CD14-positive monocyte (primary cell): Measurements from ENCODE around the gene CTDP1. TPM values are rescaled to one million over a fixed set of nuclear protein-coding genes. Genes with fewer than 3 reads are reported as not detected.

Experiments
- DNase-seq, 3 donors: peaks; one replicate each; pipeline ENCODE4 v3.0.0-alpha.2; 2011 to 2022
- H2AFZ ChIP-seq: 2 replicates; pipeline ENCODE4 v1.6.0; 2012; ENCODE audit warnings: mild to moderate bottlenecking, low read depth, low read length, inconsistent platforms; ENCODE audit not compliant: insufficient read depth, poor library complexity, severe bottlenecking
- H3K27ac ChIP-seq, 2 donors: 1 replicate in 1 of 2; 2 replicates in 1 of 2; pipeline ENCODE4 v1.5.1; 2012 to 2013; ENCODE audit warnings: low read length in 2 of 2, control low read depth in 1 of 2, inconsistent platforms in 1 of 2, low read depth in 1 of 2, mild to moderate bottlenecking in 1 of 2
- H3K27me3 ChIP-seq, 2 donors: one replicate each; pipeline versions ENCODE4 v1.6.0 to v1.6.1; 2011 to 2013; ENCODE audit warnings: low read length in 2 of 2; ENCODE audit not compliant: control insufficient read depth in 2 of 2, insufficient read depth in 2 of 2
- H3K36me3 ChIP-seq, 2 donors: replicated peaks in 1 of 2; 1 replicate in 1 of 2; 2 replicates in 1 of 2; pipeline versions ENCODE4 v1.5.1 to v1.6.1; 2012 to 2013; ENCODE audit warnings: low read length in 2 of 2, control low read depth in 1 of 2, inconsistent platforms in 1 of 2, mild to moderate bottlenecking in 1 of 2; ENCODE audit not compliant: insufficient read depth in 2 of 2, control insufficient read depth in 1 of 2
- H3K4me1 ChIP-seq, 2 donors: 1 replicate in 1 of 2; 2 replicates in 1 of 2; pipeline versions ENCODE4 v1.5.1 to v1.6.1; 2012 to 2013; ENCODE audit warnings: low read length in 2 of 2, control low read depth in 1 of 2, inconsistent platforms in 1 of 2, mild to moderate bottlenecking in 1 of 2, moderate library complexity in 1 of 2; ENCODE audit not compliant: insufficient read depth in 2 of 2, control insufficient read depth in 1 of 2
- H3K4me2 ChIP-seq: replicated peaks from 2 replicates; pipeline ENCODE3; 2012; ENCODE audit warnings: low read length, moderate library complexity, mild to moderate bottlenecking; ENCODE audit not compliant: poor library complexity, severe bottlenecking; ENCODE audit errors: extremely low read depth
- H3K4me3 ChIP-seq, 3 experiments: fragments of 200-600 bp in 1 of 3; sonication (generic) in 1 of 3; replicated peaks in 1 of 3; 1 replicate in 2 of 3; 2 replicates in 1 of 3; pipeline ENCODE4 v1.5.1; 2011 to 2013; ENCODE audit warnings: low read length in 3 of 3, mild to moderate bottlenecking in 3 of 3, control low read depth in 2 of 3, low read depth in 2 of 3, inconsistent platforms in 1 of 3, moderate library complexity in 1 of 3
- H3K79me2 ChIP-seq: 2 replicates; pipeline ENCODE4 v1.6.0; 2012; ENCODE audit warnings: mild to moderate bottlenecking, control low read depth, inconsistent platforms, low read length, moderate library complexity; ENCODE audit not compliant: insufficient read depth
- H3K9ac ChIP-seq: 2 replicates; pipeline ENCODE4 v1.6.0; 2017; ENCODE audit warnings: low read length, mild to moderate bottlenecking; ENCODE audit not compliant: insufficient read depth, poor library complexity, severe bottlenecking
- H3K9me3 ChIP-seq, 2 donors: replicated peaks in 1 of 2; 1 replicate in 1 of 2; 2 replicates in 1 of 2; pipeline versions ENCODE4 v1.5.1 to v1.6.1; 2012 to 2013; ENCODE audit warnings: low read length in 2 of 2, control low read depth in 1 of 2; ENCODE audit not compliant: control insufficient read depth in 1 of 2, insufficient read depth in 1 of 2
- H4K20me1 ChIP-seq: 2 replicates; pipeline ENCODE4 v1.6.0; 2012; ENCODE audit warnings: mild to moderate bottlenecking, low read length, control low read depth, moderate library complexity; ENCODE audit not compliant: insufficient read depth
- H3K27ac Mint-ChIP-seq, 7 donors: one replicate each; pipeline ENCODE4 v1.8.0; 2020; ENCODE audit warnings: mild to moderate bottlenecking in 7 of 7, mixed read lengths in 7 of 7, moderate library complexity in 6 of 7, inconsistent platforms in 2 of 7
- H3K27me3 Mint-ChIP-seq, 3 donors: one replicate each; pipeline ENCODE4 v1.8.0; 2021 to 2022; ENCODE audit warnings: low read depth in 3 of 3, mild to moderate bottlenecking in 3 of 3, mixed read lengths in 3 of 3, moderate library complexity in 3 of 3, inconsistent platforms in 1 of 3
- H3K36me3 Mint-ChIP-seq, 2 donors: one replicate each; pipeline ENCODE4 v1.8.0; 2020; ENCODE audit warnings: mixed read lengths in 2 of 2, inconsistent platforms in 1 of 2, mild to moderate bottlenecking in 1 of 2
- H3K4me1 Mint-ChIP-seq: one replicate; pipeline ENCODE4 v1.8.0; 2020; ENCODE audit warnings: mild to moderate bottlenecking, mixed read lengths
- H3K4me3 Mint-ChIP-seq, 2 donors: one replicate each; pipeline ENCODE4 v1.8.0; 2020; ENCODE audit warnings: mild to moderate bottlenecking in 2 of 2, mixed read lengths in 2 of 2, moderate library complexity in 1 of 2
- H3K9me3 Mint-ChIP-seq, 7 donors: one replicate each; pipeline ENCODE4 v1.8.0; 2020 to 2022; ENCODE audit warnings: mixed read lengths in 7 of 7, mild to moderate bottlenecking in 6 of 7, moderate library complexity in 6 of 7, inconsistent platforms in 2 of 7
- WGBS: methylation state at CpG from one replicate; pipeline ENCODE4 v1.1.5; 2013; ENCODE audit warnings: missing lambda C conversion rate; ENCODE audit not compliant: insufficient coverage; 5-methylcytosine and 5-hydroxymethylcytosine counted together
- intact Hi-C, 2 donors: fragments of 100-400 bp; cut with micrococcal nuclease; formaldehyde crosslinking; loops; one replicate each; pipeline versions ENCODE4 v1.15.0 to v1.15.1; 2023
- polyA plus RNA-seq, 3 donors: library from polyadenylated mRNA; depleted of rRNA in 1 of 3; unstranded in 2 of 3; stranded (reverse) in 1 of 3; fragments of 300-500 nt in 2 of 3; fragments of >200 nt in 1 of 3; fragmentation: Illumina TruSeq in 2 of 3; gene quantifications; 1 replicate in 2 of 3; 2 replicates in 1 of 3; pipeline ENCODE4 v1.2.3, GENCODE V29; 2012 to 2021
- TF ChIP-seq, protein P1 (sequence below): fragments of 200-600 bp; IDR thresholded peaks from one replicate; pipeline ENCODE4 v1.8.0; 2022; ENCODE audit warnings: antibody characterized with exemption, mild to moderate bottlenecking

The CTDP1 gene
- polyA plus RNA-seq, 3 donors = 9.1 to 13.9 (median 9.1) TPM

DNA sequence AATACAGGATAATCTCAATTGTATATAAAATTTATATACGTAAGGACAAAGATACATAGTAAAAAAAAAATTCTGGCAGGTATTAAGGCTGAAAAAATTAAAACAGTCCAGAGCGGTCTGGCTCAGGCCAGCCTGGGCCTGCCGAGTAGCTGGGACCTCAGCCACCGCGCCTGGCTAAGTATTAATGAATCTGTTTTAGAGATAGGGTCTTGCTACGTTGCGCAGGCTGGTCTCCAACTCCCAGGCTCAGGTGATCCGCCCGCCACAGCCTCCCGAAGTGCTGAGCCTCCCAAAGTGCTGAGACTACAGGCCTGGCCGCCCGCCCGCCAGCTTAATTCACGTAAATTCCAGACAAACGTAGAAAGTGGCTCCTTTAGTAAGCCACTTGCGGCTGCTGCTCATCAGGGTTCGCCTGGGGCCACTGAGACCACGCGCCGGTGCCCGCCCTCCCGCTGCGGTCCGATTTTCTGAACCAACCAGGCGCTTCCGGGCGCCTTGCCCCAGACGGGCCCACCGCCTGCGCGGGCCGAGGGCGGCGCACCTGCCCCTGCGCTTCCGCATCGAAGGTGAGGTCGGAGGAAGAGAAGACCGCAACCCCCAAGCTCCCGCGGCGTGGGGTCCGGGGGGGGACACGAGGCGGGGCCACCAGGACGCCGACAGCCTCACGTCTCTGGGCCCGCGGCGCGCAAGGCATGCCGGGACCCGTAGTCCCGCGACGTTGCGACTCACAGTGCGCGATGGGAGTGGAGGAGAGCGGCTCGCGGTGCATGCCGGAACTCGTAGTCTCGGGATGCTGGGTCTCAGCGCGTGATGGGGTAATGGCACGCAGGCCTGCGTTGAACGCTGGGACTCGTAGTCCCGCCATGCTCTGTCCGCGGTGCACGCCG is 695 bp upstream of the CTDP1 start:
- peak overlapping the region; percentile 78 for H3K4me2 ChIP-seq
- WGBS = under 1% methylated on average over 76 of the region's 77 CpGs
- peaks cover 54% of the 10 kb centered on the region for H3K4me1 Mint-ChIP-seq
- peaks cover 36% of the 10 kb centered on the region for H4K20me1 ChIP-seq
- H3K36me3 ChIP-seq = peaks cover 0 to 20% of the 10 kb centered on the region in 2 donors
- H3K9me3 ChIP-seq = no peaks in the 10 kb centered on the region
- TF ChIP-seq, protein P1, sequence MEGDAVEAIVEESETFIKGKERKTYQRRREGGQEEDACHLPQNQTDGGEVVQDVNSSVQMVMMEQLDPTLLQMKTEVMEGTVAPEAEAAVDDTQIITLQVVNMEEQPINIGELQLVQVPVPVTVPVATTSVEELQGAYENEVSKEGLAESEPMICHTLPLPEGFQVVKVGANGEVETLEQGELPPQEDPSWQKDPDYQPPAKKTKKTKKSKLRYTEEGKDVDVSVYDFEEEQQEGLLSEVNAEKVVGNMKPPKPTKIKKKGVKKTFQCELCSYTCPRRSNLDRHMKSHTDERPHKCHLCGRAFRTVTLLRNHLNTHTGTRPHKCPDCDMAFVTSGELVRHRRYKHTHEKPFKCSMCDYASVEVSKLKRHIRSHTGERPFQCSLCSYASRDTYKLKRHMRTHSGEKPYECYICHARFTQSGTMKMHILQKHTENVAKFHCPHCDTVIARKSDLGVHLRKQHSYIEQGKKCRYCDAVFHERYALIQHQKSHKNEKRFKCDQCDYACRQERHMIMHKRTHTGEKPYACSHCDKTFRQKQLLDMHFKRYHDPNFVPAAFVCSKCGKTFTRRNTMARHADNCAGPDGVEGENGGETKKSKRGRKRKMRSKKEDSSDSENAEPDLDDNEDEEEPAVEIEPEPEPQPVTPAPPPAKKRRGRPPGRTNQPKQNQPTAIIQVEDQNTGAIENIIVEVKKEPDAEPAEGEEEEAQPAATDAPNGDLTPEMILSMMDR = no peak
- H3K27me3 Mint-ChIP-seq = peaks cover 0 to 4% (median 0%) of the 10 kb centered on the region in 3 donors
- H3K27ac ChIP-seq = peak overlapping the region; percentile 91 to 97
- H3K27me3 ChIP-seq = no peaks in the 10 kb centered on the region
- H2AFZ ChIP-seq = peak overlapping the region; percentile 95
- peak overlapping the region; percentile 96 to 99 (median 98) for H3K27ac Mint-ChIP-seq
- peaks cover 35 to 46% of the 10 kb centered on the region in 2 donors for H3K4me1 ChIP-seq
- H3K79me2 ChIP-seq = peaks cover 62% of the 10 kb centered on the region
- intact Hi-C loops = loop anchor here (5.0 to 10.0 kb wide), 3 partner anchors 284 to 614 kb away; partner anchors contain the start of genes ADNP2 (in 1 of the 2), ATP9B (in 1 of the 2) and NFATC1 (in 1 of the 2)
- H3K4me3 Mint-ChIP-seq = peak overlapping the region; percentile 85 to 91
- peak; percentile 99 for DNase-seq
- H3K9ac ChIP-seq = peak overlapping the region; percentile 90
- H3K9me3 Mint-ChIP-seq = no peaks in the 10 kb centered on the region
- peaks cover 14 to 21% of the 10 kb centered on the region in 2 donors for H3K36me3 Mint-ChIP-seq
- peak overlapping the region; percentile 85 to 91 (median 86) for H3K4me3 ChIP-seq

- TF ChIP-seq, protein P1 = no peak
These were observed 687 bp downstream of the CTDP1 start for GRCh38 chr18:79680100-79680879.

More at GRCh38 chr18:79680100-79680879, 687 bp downstream of the CTDP1 start:
- Histone ChIP-seq H2AFZ (no peak overlapping the region), H3K4me1 (peaks cover 35 to 60% of the 10 kb centered on the region in 2 donors), H3K27ac (peak overlapping the region; percentile 34 to 97), H3K9me3 (peaks cover 0 to 4% of the 10 kb centered on the region in 2 donors), H3K27me3 (no peaks in the 10 kb centered on the region), H4K20me1 (peaks cover 50% of the 10 kb centered on the region), H3K9ac (peak overlapping the region; percentile 90), H3K36me3 (peaks cover under 1 to 19% of the 10 kb centered on the region in 2 donors), H3K4me3 (peak overlapping the region; percentile 69 to 86 (median 85)), H3K4me2 (peak overlapping the region; percentile 78), H3K79me2 (peaks cover 76% of the 10 kb centered on the region)
- 2% methylated on average over 46 of the region's 54 CpGs for WGBS
- DNase-seq = peak; percentile 42 to 66 (median 50)
- peaks cover 67% of the 10 kb centered on the region for H3K4me1 Mint-ChIP-seq
- H3K27me3 Mint-ChIP-seq = peaks cover 0 to 4% (median 0%) of the 10 kb centered on the region in 3 donors
- H3K36me3 Mint-ChIP-seq = peaks cover 20 to 31% of the 10 kb centered on the region in 2 donors
- intact Hi-C loops = loop anchor here (5.0 to 10.0 kb wide), 4 partner anchors 115 to 615 kb away; partner anchors contain the start of genes ATP9B (in 1 of the 2), KCNG2 (in 1 of the 2) and RBFA (in 1 of the 2)
- H3K27ac Mint-ChIP-seq = peak overlapping the region; percentile 88 to 94 (median 91)
- peaks cover 0 to 3% (median 0%) of the 10 kb centered on the region in 7 donors for H3K9me3 Mint-ChIP-seq
- H3K4me3 Mint-ChIP-seq = peak overlapping the region; percentile 84 to 89
